ENCODE data around the gene HYAL1.
"Not testable (repeated sequence)": the region's sequence is repeated elsewhere in the genome, so short reads cannot be mapped to it uniquely, and the experiment has no call there.

Gene HYAL1

DNA sequence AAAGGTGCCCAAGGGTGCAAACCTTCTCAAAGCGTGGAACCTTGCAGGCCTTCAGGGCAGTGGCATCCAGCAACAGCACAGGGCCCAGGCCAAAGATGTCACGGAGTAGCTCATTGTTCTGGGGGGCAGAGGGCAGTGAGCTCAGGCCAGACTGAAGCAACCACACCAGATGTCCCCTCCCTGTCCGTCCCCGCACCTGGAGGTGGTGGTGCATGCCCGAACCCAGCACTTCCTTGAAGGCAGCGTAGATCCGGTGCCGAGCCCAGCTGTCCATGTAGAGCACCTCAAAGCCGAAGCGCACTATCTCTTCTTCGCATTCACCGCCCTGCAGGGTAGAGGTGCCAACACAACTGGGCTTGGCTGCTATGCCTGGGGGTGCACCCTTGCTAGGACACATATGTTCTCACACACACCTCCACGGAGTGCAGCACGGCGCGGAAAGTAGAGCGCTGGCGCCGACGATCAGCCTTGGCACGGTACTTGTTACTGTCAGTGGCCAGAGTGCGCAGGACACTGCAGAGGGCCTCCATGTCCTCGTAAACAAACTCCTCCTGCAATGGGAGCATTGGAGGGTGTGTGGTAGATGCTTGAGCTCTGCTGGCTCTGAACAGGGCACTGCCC is 14.9 kb downstream of the HYAL1 start:
- Histone ChIP-seq H3K4me2 (ENCODE audit: low read depth, low read length, poor library complexity, severe bottlenecking) (no peak overlapping the region), H3K4me1 (ENCODE audit: insufficient read depth, low read length, poor library complexity, severe bottlenecking) (peaks cover 18% of the 10 kb centered on the region), H2AFZ (ENCODE audit: low read length) (no peak overlapping the region), H3K36me3 (ENCODE audit: insufficient read depth, low read length) (peaks cover 12% of the 10 kb centered on the region; the same call in 1 of the 2 replicates), H3K9me3 (ENCODE audit: insufficient read depth, low read depth, low read length) (no peaks in the 10 kb centered on the region), H3K4me3 (ENCODE audit: low read length, poor library complexity, severe bottlenecking) (no peak overlapping the region), H3K9ac (ENCODE audit: low read depth, low read length, poor library complexity, severe bottlenecking) (no peak overlapping the region), H3F3A (ENCODE audit: low read depth) (no peaks in the 10 kb centered on the region), H4K20me1 (ENCODE audit: insufficient read depth, low read length, poor library complexity, severe bottlenecking) (peaks cover 3% of the 10 kb centered on the region), H3K27me3 (ENCODE audit: insufficient read depth, low read length, poor library complexity, severe bottlenecking) (no peaks in the 10 kb centered on the region), H3K9me2 (replicated peaks; ENCODE audit: low read depth, low read length) (no peaks in the 10 kb centered on the region), H3K79me2 (ENCODE audit: insufficient read depth, low read length) (peaks cover 26% of the 10 kb centered on the region)
- no peak for TF ChIP-seq EZH2phosphoT487 (IDR thresholded peaks at IDR 0.05; ENCODE audit: borderline replicate concordance)
- TF ChIP-seq, protein P1, sequence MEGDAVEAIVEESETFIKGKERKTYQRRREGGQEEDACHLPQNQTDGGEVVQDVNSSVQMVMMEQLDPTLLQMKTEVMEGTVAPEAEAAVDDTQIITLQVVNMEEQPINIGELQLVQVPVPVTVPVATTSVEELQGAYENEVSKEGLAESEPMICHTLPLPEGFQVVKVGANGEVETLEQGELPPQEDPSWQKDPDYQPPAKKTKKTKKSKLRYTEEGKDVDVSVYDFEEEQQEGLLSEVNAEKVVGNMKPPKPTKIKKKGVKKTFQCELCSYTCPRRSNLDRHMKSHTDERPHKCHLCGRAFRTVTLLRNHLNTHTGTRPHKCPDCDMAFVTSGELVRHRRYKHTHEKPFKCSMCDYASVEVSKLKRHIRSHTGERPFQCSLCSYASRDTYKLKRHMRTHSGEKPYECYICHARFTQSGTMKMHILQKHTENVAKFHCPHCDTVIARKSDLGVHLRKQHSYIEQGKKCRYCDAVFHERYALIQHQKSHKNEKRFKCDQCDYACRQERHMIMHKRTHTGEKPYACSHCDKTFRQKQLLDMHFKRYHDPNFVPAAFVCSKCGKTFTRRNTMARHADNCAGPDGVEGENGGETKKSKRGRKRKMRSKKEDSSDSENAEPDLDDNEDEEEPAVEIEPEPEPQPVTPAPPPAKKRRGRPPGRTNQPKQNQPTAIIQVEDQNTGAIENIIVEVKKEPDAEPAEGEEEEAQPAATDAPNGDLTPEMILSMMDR (conservative IDR thresholded peaks at IDR 0.05; ENCODE audit: low read length): no peak

DNA sequence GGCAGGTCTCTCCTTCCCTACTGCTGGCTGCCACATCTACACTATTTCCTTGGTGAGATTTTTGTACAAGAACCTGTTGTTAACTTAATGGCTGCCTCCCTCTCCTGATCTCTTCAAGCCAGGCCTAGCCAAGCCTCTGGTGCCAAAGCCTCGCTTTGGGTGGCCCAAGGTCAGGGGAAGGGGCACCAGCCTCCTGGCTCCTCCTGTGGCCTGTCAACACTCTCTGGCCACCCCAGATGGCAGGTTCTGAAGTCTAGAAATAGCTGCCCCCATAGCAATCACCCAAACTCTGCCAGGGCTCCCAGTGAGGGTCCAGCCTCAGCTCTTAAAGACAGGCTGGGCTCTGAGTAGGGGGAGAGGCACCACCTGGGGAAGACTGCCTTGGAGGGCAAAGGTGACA is 16.1 kb downstream of the HYAL1 start:
- TF ChIP-seq, protein P1 (conservative IDR thresholded peaks at IDR 0.05; ENCODE audit: low read length): no peak
- peaks cover 3% of the 10 kb centered on the region for H4K20me1 ChIP-seq (ENCODE audit: insufficient read depth, low read length, poor library complexity, severe bottlenecking)
- no peak overlapping the region for H3K4me3 ChIP-seq (ENCODE audit: low read length, poor library complexity, severe bottlenecking)
- no peaks in the 10 kb centered on the region for H3F3A ChIP-seq (ENCODE audit: low read depth)
- no peaks in the 10 kb centered on the region for H3K9me3 ChIP-seq (ENCODE audit: insufficient read depth, low read depth, low read length)
- no peak overlapping the region for H2AFZ ChIP-seq (ENCODE audit: low read length)
- peaks cover 13% of the 10 kb centered on the region for H3K4me1 ChIP-seq (ENCODE audit: insufficient read depth, low read length, poor library complexity, severe bottlenecking)
- H3K9me2 ChIP-seq (replicated peaks; ENCODE audit: low read depth, low read length): no peaks in the 10 kb centered on the region
- peaks cover 26% of the 10 kb centered on the region for H3K79me2 ChIP-seq (ENCODE audit: insufficient read depth, low read length)
- peaks cover 12% of the 10 kb centered on the region; the same call in 1 of the 2 replicates for H3K36me3 ChIP-seq (ENCODE audit: insufficient read depth, low read length)
- H3K9ac ChIP-seq (ENCODE audit: low read depth, low read length, poor library complexity, severe bottlenecking): no peak overlapping the region
- H3K4me2 ChIP-seq (ENCODE audit: low read depth, low read length, poor library complexity, severe bottlenecking): no peak overlapping the region
- H3K27me3 ChIP-seq (ENCODE audit: insufficient read depth, low read length, poor library complexity, severe bottlenecking): no peaks in the 10 kb centered on the region

DNA sequence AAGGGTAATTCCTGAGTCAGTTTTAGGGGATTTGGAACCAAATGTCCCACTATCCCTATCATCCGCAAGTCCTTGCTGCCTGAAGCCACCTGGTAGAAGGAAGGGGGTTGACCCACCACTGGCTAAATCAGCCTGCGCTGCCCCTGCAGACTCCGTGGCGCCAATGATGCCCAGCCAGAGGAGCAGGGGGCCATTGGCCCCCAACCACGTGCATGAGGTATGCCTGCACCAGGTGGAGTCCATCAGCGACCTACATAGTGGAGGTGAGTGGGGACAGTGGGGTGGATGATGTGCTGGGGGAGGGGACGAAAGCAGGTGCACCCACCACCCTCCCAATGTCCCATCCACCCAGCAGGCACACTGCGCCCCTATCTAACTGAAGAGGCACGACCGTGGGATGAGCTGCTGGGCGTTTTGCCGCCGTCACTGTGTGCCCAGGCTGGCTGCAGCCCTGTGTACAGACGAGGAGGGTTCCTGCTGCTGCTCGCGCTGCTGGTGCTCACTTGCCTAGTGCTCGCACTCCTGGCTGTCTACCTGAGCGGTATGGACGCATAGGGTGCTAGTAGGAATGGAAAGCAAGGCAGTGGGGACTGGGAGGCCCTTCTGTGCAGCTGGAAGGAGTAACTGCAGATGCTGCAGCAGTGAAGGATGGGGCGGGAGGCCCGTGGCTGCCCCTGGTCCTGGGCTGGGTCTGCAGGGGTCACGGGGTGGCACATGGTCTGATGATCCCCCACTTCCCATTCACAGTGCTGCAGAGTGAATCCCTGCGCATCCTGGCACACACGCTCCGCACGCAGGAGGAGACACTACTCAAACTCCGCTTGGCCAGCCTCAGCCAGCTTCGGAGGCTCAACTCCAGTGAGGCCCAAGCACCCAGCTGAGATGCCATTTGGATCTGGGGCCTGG is 16.8 kb downstream of the HYAL1 start:
- Histone ChIP-seq H3K9me2 (replicated peaks; ENCODE audit: low read depth, low read length) (no peaks in the 10 kb centered on the region), H3K4me2 (ENCODE audit: low read depth, low read length, poor library complexity, severe bottlenecking) (no peak overlapping the region), H3F3A (ENCODE audit: low read depth) (no peaks in the 10 kb centered on the region), H2AFZ (ENCODE audit: low read length) (no peak overlapping the region), H3K9ac (ENCODE audit: low read depth, low read length, poor library complexity, severe bottlenecking) (no peak overlapping the region), H3K36me3 (ENCODE audit: insufficient read depth, low read length) (peaks cover 12% of the 10 kb centered on the region; the same call in 1 of the 2 replicates), H3K9me3 (ENCODE audit: insufficient read depth, low read depth, low read length) (no peaks in the 10 kb centered on the region), H3K27me3 (ENCODE audit: insufficient read depth, low read length, poor library complexity, severe bottlenecking) (no peaks in the 10 kb centered on the region), H3K79me2 (ENCODE audit: insufficient read depth, low read length) (peaks cover 20% of the 10 kb centered on the region), H3K4me1 (ENCODE audit: insufficient read depth, low read length, poor library complexity, severe bottlenecking) (peaks cover 12% of the 10 kb centered on the region), H4K20me1 (ENCODE audit: insufficient read depth, low read length, poor library complexity, severe bottlenecking) (peaks cover 3% of the 10 kb centered on the region), H3K4me3 (ENCODE audit: low read length, poor library complexity, severe bottlenecking) (no peak overlapping the region)
- no peak for TF ChIP-seq EZH2phosphoT487 (IDR thresholded peaks at IDR 0.05; ENCODE audit: borderline replicate concordance)
- TF ChIP-seq, protein P1 (conservative IDR thresholded peaks at IDR 0.05; ENCODE audit: low read length): no peak

DNA sequence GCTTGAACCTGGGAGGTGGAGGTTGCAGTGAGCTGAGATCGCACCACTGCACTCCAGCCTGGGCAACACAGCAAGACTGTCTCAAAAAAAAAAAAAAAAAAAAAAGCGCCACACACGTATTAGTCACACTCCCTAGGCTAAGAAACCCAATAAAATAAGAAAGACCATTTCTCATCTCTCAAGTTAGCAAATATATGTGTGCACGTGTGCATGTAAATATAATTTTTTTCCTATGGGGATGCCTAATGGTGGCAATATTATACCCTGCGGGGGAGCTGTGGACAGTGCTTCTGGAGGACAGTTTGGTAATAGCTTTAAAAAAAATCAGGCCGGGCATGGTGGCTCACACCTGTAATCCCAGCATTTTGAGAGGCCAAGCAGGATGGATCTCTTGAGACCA is 19.3 kb downstream of the HYAL1 start:
- H3K4me2 ChIP-seq (ENCODE audit: low read depth, low read length, poor library complexity, severe bottlenecking); H2AFZ ChIP-seq (ENCODE audit: low read length); H4K20me1 ChIP-seq (ENCODE audit: insufficient read depth, low read length, poor library complexity, severe bottlenecking); H3K27me3 ChIP-seq (ENCODE audit: insufficient read depth, low read length, poor library complexity, severe bottlenecking); H3F3A ChIP-seq (ENCODE audit: low read depth); H3K9me2 ChIP-seq (replicated peaks; ENCODE audit: low read depth, low read length); H3K79me2 ChIP-seq (ENCODE audit: insufficient read depth, low read length); H3K4me3 ChIP-seq (ENCODE audit: low read length, poor library complexity, severe bottlenecking); H3K9ac ChIP-seq (ENCODE audit: low read depth, low read length, poor library complexity, severe bottlenecking); H3K9me3 ChIP-seq (ENCODE audit: insufficient read depth, low read depth, low read length); H3K4me1 ChIP-seq (ENCODE audit: insufficient read depth, low read length, poor library complexity, severe bottlenecking): not testable (repeated sequence)
- H3K36me3 ChIP-seq (ENCODE audit: insufficient read depth, low read length): peaks cover 12% of the 10 kb centered on the region; the same call in 1 of the 2 replicates
